RWPE2 (cell line): Measurements from ENCODE around the gene CHRNA7.

Experiments used
- ATAC-seq: fragments of 200-7000 bp; cut with Tn5 transposase; 3 replicates; pipeline ENCODE4 v1.9.1; 2021; ENCODE audit warnings: low read depth
- DNase-seq: peaks from one replicate; pipeline ENCODE4 v3.0.0-alpha.2; 2020; ENCODE audit warnings: low spot score
- H3K27ac ChIP-seq: fragments of 450-650 bp; 2 replicates; pipeline ENCODE4 v1.5.1; 2017; ENCODE audit warnings: mild to moderate bottlenecking; ENCODE audit not compliant: poor library complexity, severe bottlenecking
- H3K27me3 ChIP-seq: fragments of 250-450 bp; sonication (Bioruptor Pico); 2 replicates; pipeline ENCODE4 v1.5.1; 2021; ENCODE audit warnings: mild to moderate bottlenecking, moderate library complexity; ENCODE audit not compliant: insufficient read depth, poor library complexity, severe bottlenecking
- H3K36me3 ChIP-seq: fragments of 250-450 bp; sonication (Bioruptor Pico); 2 replicates; pipeline ENCODE4 v1.5.1; 2020; ENCODE audit warnings: low read depth, mild to moderate bottlenecking, moderate library complexity
- H3K4me1 ChIP-seq: fragments of 250-450 bp; sonication (Bioruptor Pico); 2 replicates; pipeline ENCODE4 v1.5.1; 2021; ENCODE audit warnings: mild to moderate bottlenecking, moderate library complexity; ENCODE audit not compliant: insufficient read depth, poor library complexity, severe bottlenecking
- H3K4me3 ChIP-seq: fragments of 250-450 bp; sonication (Bioruptor Pico); 2 replicates; pipeline ENCODE4 v1.5.1; 2021; ENCODE audit warnings: mild to moderate bottlenecking, moderate library complexity; ENCODE audit not compliant: severe bottlenecking
- H3K9me3 ChIP-seq: fragments of 250-450 bp; sonication (Bioruptor Pico); 2 replicates; pipeline ENCODE4 v1.5.1; 2021; ENCODE audit warnings: mild to moderate bottlenecking, moderate library complexity; ENCODE audit not compliant: severe bottlenecking
- CTCF ChIP-seq: fragments of 450-650 bp; IDR thresholded peaks from one replicate; pipeline ENCODE4 v1.5.1; 2017; ENCODE audit warnings: mild to moderate bottlenecking, moderate library complexity; ENCODE audit not compliant: poor library complexity, severe bottlenecking

Gene CHRNA7

GRCh38 chr15:32124726-32125125 lies 94.4 kb downstream of the CHRNA7 start:
- H3K36me3 ChIP-seq, result no peaks in the 10 kb centered on the region
- H3K9me3 ChIP-seq, result no peaks in the 10 kb centered on the region
- no peak overlapping the region for H3K27ac ChIP-seq
- ATAC-seq (no peak), DNase-seq (no peak)
- TF ChIP-seq CTCF, result no peak
- H3K27me3 ChIP-seq, result peaks cover 84% of the 10 kb centered on the region
- no peaks in the 10 kb centered on the region for H3K4me1 ChIP-seq
- H3K4me3 ChIP-seq, result no peak overlapping the region

GRCh38 chr15:32125595-32125994 lies 95.3 kb downstream of the CHRNA7 start:
- DNase-seq (no peak), ATAC-seq (peak; percentile 10; the same call in 1 of the 3 replicates)
- no peak for TF ChIP-seq CTCF
- H3K4me3 ChIP-seq, result no peak overlapping the region
- H3K27me3 ChIP-seq, result peaks cover 76% of the 10 kb centered on the region
- H3K27ac ChIP-seq, result no peak overlapping the region
- H3K36me3 ChIP-seq, result no peaks in the 10 kb centered on the region
- H3K4me1 ChIP-seq, result no peaks in the 10 kb centered on the region
- H3K9me3 ChIP-seq, result no peaks in the 10 kb centered on the region

- Histone ChIP-seq H3K4me3 (no peak overlapping the region), H3K9me3 (no peaks in the 10 kb centered on the region)
These were observed 99.5 kb downstream of the CHRNA7 start for GRCh38 chr15:32129815-32130214.

GRCh38 chr15:32130823-32131222 lies 100.5 kb downstream of the CHRNA7 start:
- no peak overlapping the region for H3K4me3 ChIP-seq
- no peaks in the 10 kb centered on the region for H3K4me1 ChIP-seq
- no peaks in the 10 kb centered on the region for H3K9me3 ChIP-seq
- DNase-seq (no peak), ATAC-seq (no peak)
- H3K27me3 ChIP-seq, result peaks cover 32% of the 10 kb centered on the region
- no peaks in the 10 kb centered on the region for H3K36me3 ChIP-seq
- no peak overlapping the region for H3K27ac ChIP-seq
- TF ChIP-seq CTCF, result peak; percentile 13

More at GRCh38 chr15:32129815-32130214, 99.5 kb downstream of the CHRNA7 start:
- no peak for DNase-seq
- TF ChIP-seq CTCF, result no peak
- H3K27me3 ChIP-seq, result peaks cover 41% of the 10 kb centered on the region
- ATAC-seq, result no peak
- H3K4me1 ChIP-seq, result no peaks in the 10 kb centered on the region
- no peak overlapping the region for H3K27ac ChIP-seq
- no peaks in the 10 kb centered on the region for H3K36me3 ChIP-seq

- no peaks in the 10 kb centered on the region for H3K36me3 ChIP-seq
- no peak for TF ChIP-seq CTCF
- H3K27me3 ChIP-seq, result peaks cover 23% of the 10 kb centered on the region
- H3K4me1 ChIP-seq, result no peaks in the 10 kb centered on the region
- ATAC-seq (no peak; the same call in 2 of the 3 replicates), DNase-seq (no peak)
- no peaks in the 10 kb centered on the region for H3K9me3 ChIP-seq
- no peak overlapping the region for H3K4me3 ChIP-seq
- H3K27ac ChIP-seq, result no peak overlapping the region
These were observed 101.5 kb downstream of the CHRNA7 start for GRCh38 chr15:32131803-32132202.
